ENCODE measurements around the gene GPR119.
A peak's percentile ranks its signal among the peaks of the same experiment; 100 is the strongest.
"Not testable (repeated sequence)": the region's sequence is repeated elsewhere in the genome, so short reads cannot be mapped to it uniquely, and the experiment has no call there.

The GPR119 gene

DNA sequence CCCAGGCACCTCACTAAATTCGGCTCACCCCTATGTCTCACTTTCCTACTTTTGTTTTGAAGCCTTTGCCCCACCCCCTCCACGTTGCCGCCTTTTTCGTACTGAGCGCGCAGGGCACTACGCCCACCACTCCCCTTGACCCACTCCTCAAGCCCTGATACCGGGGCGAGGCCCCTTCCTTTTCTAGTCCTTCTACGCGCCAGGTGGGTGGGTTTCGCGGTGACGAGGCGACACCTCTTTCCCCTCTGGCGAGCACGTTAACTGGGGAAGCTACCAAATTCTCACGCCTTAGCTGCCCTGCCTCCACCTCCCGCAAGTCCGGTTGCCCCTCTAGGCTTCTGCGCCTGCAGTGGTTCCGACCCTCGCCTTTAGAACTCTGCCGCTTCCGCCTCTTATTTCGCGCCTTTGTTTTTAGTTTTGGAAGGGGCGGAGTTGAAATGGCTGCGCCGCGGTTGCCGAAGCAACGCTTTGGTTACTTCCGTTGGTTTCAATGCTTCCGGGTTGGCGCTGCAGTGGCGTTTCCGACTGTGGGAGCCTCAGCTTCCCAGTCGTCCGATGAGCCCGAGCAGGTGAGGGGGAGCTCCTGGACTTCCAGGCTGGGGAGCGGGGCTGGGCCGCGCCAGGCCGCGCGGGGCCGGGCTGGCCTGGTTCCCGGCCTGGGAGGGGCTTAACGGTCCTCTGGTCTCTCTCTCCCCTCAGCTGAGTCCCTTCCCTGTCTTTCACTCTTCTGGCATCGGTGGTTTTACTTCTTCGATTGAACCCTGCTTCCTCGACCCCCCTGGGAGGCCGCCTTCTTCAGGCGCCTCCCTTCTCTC lies 45.9 kb downstream of the GPR119 start, which contains the start of gene SLC25A14:
SLC25A14 (plus strand) TSS at position 512 of the 815 bp plus-strand sequence. CDS start 360 bp downstream, outside the sequence.
- peak; percentile 83 for DNase-seq (ENCODE audit: low spot score)

DNA sequence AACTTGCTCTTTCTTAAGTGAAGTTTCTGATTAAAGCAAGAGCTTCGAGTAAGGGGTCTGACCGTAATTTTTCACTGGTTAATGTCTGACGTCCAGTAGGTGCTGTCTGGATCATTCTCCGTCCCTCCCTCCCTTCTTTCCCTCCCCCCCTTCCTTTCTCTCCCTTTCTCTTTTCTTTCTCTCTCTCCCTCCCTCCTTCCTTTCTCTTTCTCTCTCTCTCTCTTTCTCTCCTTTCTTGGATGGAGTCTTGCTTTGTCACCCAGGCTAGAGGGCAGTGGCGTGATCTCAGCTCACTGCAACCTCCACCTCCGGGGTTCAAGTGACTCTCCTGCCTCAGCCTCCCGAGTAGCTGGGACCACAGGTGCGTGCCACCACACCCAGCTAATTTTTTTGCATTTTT lies 46.6 kb downstream of the GPR119 start:
- DNase-seq (ENCODE audit: low spot score): not testable (repeated sequence)

DNA sequence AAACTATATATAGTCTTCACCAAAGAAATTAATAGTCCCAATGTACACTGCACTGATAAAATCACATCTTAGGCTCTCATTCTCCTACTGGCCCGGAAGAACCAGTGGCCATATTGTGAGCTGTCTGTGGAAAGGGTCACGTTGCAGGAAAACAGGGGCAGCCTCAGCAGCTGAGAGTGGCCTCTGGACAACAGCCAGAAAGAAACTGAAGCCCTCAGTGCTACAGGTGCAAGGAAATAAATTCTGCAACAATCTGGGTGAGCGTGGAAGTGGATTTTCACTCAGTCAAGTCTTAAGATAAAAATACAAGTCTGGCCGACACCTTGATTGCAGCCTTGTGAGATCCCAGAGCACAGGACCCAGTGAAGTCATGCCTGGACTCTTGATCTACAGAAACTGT lies 48.9 kb downstream of the GPR119 start:
- no peak for DNase-seq (ENCODE audit: low spot score)

All from RKO (cell line).